GM21528 (cell line): ENCODE results near the gene SIGMAR1.

Experiments
- ATAC-seq: cut with Tn5 transposase; IDR thresholded peaks from one replicate; pipeline ENCODE4 v1.9.1; 2021; ENCODE audit warnings: mild to moderate bottlenecking, moderate library complexity; ENCODE audit not compliant: unreplicated experiment, low FRiP score

SIGMAR1 gene

GRCh38 chr9:34633851-34634550 lies 3.6 kb downstream of the SIGMAR1 start:
- ATAC-seq = no peak

GRCh38 chr9:34633166-34633565 lies 4.4 kb downstream of the SIGMAR1 start:
- ATAC-seq = no peak

DNA sequence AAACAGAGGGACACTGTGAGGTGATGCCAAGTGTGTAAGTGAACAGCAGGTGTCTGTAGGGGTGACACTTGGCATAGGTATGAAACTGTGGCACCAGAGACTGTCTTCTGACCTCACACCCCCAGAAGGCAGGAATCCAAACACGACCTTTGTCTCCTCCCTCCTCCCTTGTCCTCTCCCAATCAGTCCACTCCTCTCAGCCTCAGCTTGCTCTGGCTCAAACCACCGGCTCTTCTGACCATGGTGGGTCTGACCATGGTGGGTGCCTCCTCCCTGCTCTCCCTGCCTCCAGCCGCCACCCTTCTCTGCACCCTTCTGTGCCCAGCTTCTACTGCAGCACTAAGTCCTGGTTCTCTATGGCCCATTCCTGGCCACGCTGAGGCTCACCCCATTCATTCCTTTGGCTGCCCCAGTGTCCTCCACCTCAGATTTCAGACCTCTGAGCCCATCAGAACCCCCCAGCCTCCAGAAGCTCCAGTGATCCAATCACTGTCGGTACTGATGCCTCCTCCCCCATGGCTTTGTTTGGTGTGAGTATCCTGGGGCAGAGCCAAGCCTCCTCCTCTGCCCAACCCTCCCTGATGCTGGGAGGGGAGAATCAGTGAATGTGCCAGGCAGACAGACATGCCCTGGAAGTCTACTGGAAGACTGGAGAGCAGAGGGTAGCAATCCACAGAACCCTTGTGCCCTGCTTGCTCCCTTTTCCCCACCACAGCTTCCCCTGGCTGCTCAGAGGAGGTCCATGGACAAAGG lies 7.0 kb downstream of the SIGMAR1 start:
- ATAC-seq = no peak

GRCh38 chr9:34629491-34629808 lies 8.1 kb downstream of the SIGMAR1 start:
- no peak for ATAC-seq

- no peak for ATAC-seq
Observed at GRCh38 chr9:34628656-34629490, 8.7 kb downstream of the SIGMAR1 start, which contains the start of gene ARID3C. ARID3C (minus strand) TSS chr9:34629066; CDS start chr9:34628014, 1,052 bp downstream.

DNA sequence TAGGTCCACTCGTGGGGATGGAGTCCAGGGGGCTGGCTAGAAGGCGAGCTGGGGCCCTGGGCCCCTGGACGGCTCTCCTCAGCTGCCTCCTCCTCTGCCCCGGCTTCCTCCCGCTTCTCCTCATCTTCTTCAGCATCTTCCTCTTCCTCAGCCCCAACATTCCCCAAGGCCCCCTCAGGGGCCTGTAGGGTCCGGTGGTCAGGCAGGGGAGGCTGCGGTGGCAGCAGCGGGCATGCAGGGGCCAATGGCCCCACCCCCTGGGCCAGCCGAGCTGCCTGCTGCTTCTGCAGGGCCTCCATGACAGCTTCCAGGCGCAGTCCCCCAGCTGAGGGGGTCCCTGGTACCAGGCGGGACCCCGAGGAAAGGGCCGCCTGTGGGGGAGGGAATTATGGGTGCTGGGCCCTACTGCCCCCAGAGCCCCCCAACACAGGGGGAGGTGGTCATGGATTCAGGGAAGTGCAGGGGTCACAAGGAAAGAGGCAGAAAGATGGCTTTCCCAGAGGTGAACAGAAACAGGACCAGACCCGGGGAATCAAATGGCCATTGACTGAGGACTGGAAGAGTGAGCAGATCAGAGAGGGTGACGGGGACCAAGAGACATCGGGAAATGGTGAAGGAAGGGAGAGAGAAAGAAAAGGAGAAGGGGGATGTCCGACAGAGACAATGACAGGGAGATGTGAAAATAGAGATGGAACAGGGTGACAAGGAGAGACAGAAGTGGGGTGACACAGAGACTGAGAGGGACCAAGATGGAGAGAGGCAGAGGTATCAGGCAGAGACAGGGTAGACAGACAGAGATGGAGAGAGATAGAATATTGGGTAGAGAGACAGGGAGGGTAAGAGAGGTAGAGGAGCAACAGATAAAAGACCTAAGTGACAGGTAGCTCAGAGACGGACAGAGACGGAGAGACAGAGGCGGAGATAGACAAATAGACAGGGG lies 9.6 kb downstream of the SIGMAR1 start:
- ATAC-seq = no peak

DNA sequence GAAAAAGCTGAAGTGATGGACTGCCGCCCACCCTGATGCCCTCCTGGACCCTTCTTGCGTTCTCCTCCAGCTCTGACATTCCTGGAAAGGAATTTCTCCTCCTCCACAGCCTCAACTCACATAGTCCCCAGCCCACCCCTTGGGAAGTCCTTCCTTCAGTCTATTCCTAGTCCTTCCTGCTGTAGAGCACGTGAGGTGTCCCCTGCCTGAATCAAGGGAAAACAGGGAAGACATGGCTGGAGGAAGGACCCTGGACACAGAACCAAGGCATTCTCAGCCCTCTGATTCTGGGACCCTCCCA lies 12.5 kb downstream of the SIGMAR1 start:
- no peak for ATAC-seq

DNA sequence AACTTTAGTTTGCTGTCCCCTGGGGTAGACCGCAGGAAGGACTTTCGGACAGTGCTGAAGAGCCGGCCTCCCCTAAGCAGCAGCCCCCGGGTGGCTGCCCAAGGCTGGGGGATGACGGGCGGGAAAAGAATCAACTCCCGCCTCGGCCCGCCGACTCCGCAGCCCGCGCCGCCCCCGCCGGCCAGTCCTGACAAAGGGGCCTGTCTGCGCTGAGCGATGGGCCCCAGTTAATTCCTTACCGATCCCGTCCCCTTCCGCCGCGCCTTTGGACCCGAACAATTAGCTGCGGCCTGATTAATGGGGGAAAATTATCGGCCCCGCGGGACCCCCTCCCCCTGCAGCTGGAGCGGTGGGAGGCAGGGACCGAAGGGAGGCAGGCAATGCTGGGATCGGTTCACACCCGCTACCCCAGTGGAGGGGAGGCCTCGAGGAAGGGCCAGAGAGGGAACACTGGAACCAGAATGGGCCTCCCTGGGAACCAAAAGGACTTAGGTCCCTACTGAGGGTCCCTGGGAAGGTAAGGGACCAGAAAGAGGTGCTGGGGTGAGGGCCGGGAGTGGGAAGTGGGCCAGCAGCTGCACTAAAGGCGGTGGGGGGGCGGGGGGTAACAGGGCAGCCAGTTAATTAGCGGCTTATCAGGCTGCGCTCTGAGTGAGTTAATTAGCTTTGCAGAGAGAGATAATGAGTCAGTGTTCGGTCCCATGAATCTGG lies 13.0 kb downstream of the SIGMAR1 start:
- no peak for ATAC-seq

- no peak for ATAC-seq
Observed at GRCh38 chr9:34623374-34624235, 14.0 kb downstream of the SIGMAR1 start.

DNA sequence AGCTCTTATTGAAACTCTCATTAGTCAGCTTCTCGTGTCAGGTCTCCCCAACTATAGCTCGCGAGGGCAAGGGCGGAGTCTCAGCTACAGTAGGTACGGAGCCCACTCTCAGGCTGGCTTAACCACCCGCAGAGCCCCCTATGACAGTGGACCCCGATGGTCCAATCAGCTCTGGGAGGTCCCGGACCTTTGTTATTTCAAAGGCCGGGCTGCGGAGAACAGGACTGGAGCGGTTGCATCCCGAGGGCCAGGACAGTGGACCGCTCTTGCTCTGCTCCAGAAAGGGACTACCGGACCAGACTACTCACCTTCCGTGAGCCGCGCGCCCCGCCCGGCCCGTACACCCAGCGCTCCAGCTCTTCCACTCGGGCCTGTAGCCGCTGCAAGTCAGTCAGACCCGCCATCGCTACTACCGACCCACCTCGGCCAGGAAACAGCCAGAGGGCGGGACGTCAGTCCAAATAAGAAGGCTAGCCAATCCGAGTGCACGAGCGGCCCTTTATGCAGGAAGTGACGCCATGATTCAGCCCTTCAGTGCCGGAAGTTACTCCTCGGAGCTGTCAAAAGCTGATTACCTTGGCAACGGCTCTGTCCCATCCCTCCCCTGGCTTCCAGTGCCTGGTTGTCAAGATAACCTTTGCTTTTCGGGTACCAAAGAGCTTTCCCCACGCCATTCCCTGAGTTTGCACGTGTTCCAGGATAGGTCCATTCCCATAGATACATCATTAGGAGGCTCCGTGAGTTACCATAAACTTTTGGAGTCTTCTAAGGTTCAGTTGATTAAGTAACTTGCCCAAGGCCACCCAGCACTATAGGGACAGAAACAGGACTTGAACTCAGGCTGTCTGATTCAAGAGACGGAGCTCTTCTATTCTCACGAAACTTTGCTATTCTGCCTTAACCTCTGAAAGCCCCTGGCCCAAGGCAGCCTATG lies 17.3 kb downstream of the SIGMAR1 start, which contains the start of gene DCTN3:
Gene DCTN3, minus strand, starts transcription at position 435 of the 934 bp plus-strand sequence. Its CDS starts 31 bp downstream, at position 404.
- ATAC-seq = peak; percentile 93

GRCh38 chr9:34615132-34615531 lies 22.5 kb downstream of the SIGMAR1 start:
- ATAC-seq = no peak

DNA sequence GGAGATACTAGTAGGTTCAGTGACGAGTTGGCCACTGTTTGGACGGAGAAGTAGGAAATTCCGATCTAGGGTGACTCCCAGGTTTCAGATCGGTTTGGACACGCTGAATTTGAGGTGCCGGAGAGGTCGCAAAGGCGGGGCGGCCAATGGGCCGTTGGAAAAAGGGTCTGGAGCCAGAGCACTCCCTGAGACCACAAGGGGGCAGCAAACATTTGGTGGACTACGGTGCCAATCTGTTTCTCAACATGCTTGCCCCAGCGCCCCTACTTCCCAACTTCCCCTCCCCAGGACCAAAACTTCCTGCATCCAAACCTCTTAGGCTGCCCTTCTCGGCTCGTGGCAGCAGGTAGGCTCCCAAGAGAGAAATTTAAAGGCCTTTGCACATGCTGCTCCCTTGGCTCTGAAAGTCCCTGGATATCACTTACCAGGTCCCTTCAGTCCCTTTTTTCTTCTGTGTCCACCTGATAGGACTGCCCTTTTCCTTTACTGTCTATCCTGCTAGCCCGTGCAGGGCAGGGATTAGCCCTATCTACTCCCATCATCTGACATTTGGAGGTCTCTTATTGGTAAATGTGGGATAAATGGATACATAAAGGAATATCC lies 24.7 kb downstream of the SIGMAR1 start:
- ATAC-seq = peak; percentile 44

- ATAC-seq = peak; percentile 87
Observed at GRCh38 chr9:34611811-34612787, 25.5 kb downstream of the SIGMAR1 start, which contains the start of gene RPP25L. RPP25L (minus strand) TSS chr9:34612097; CDS start chr9:34611296, 801 bp downstream.

- no peak for ATAC-seq
Observed at GRCh38 chr9:34611251-34611810, 26.3 kb downstream of the SIGMAR1 start.

DNA sequence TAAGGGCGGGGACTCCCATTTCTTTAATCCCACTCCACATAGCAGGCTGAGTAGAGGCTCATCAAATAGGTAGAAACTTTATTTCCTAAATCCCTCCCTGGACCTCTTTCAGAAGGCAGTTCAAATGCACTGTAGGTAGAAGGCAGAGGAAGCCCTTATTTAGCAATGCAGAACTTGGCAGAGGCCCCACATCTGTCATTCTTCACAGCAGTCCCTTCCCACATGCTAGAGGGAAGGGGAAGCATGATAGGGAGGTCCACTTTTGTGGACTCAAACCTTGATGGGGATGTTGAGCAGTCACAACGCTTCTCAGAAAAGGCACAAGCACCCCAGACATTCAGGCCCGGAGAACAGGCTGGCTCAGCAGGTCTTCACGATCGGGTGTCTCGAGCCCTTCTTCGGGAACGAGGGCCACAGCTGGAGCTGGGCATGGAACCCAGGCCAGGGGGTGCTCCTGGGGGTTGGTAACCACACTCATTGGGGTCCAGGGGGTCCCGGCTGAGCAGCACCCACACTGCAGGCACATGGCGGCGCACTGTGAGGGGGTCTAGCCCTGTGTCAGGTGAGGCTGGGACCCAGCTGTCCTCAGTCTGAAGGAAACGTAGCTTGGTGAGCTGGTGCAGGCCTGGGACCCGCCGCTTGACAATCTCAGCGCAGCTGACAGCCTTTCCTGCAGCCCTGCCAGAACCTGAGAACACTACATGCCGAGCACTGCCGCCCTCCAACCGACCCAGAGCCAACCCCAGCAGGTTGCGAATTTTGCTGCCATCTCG lies 27.0 kb downstream of the SIGMAR1 start:
- no peak for ATAC-seq
